Osteocyte (in vitro differentiated cells): Measurements from ENCODE around the gene TMPRSS7. TPM values are rescaled to one million over a fixed set of nuclear protein-coding genes. Genes with fewer than 3 reads are reported as not detected.

Experiments used
- DNase-seq: peaks from one replicate; pipeline ENCODE4 v3.0.0; 2021; ENCODE audit warnings: mixed read lengths; ENCODE audit not compliant: unreplicated experiment; ENCODE audit errors: extremely low spot score
- H3K27ac Mint-ChIP-seq: one replicate; pipeline ENCODE4 v1.8.0; 2021; ENCODE audit warnings: mild to moderate bottlenecking, mixed read lengths; ENCODE audit not compliant: unreplicated experiment
- H3K27me3 Mint-ChIP-seq: one replicate; pipeline ENCODE4 v1.8.0; 2021; ENCODE audit warnings: mixed read lengths; ENCODE audit not compliant: unreplicated experiment
- H3K36me3 Mint-ChIP-seq: one replicate; pipeline ENCODE4 v1.8.0; 2021; ENCODE audit warnings: mixed read lengths; ENCODE audit not compliant: unreplicated experiment
- H3K4me1 Mint-ChIP-seq: one replicate; pipeline ENCODE4 v1.8.0; 2021; ENCODE audit warnings: mixed read lengths; ENCODE audit not compliant: unreplicated experiment
- H3K4me3 Mint-ChIP-seq: one replicate; pipeline ENCODE4 v1.8.0; 2021; ENCODE audit warnings: mild to moderate bottlenecking, moderate library complexity, mixed read lengths; ENCODE audit not compliant: unreplicated experiment
- H3K9me3 Mint-ChIP-seq: one replicate; pipeline ENCODE4 v1.8.0; 2021; ENCODE audit warnings: mixed read lengths; ENCODE audit not compliant: unreplicated experiment
- CTCF ChIP-seq: fragments of 200-600 bp; sonication (generic); IDR thresholded peaks from 2 replicates; pipeline ENCODE4 v1.5.0; 2021; ENCODE audit warnings: antibody characterized with exemption, mild to moderate bottlenecking, moderate library complexity
- total RNA-seq: library from RNA; stranded (reverse); gene quantifications from 2 replicates; pipeline ENCODE4 v1.2.1, GENCODE V29; 2021

The TMPRSS7 gene
- total RNA-seq, 1 donor from 2014 or later = not detected

GRCh38 chr3:112097378-112097777 lies 62.8 kb downstream of the TMPRSS7 start:
- Mint-ChIP-seq H3K36me3 (peaks cover 2% of the 10 kb centered on the region), H3K4me1 (peaks cover 33% of the 10 kb centered on the region), H3K4me3 (no peak overlapping the region), H3K27me3 (no peaks in the 10 kb centered on the region), H3K27ac (peak overlapping the region; percentile 61), H3K9me3 (peaks cover 6% of the 10 kb centered on the region)
- DNase-seq = no peak
- TF ChIP-seq CTCF = no peak

- TF ChIP-seq CTCF = no peak
- H3K4me3 Mint-ChIP-seq = no peak overlapping the region
- no peaks in the 10 kb centered on the region for H3K9me3 Mint-ChIP-seq
- peaks cover 18% of the 10 kb centered on the region for H3K4me1 Mint-ChIP-seq
- no peaks in the 10 kb centered on the region for H3K27me3 Mint-ChIP-seq
- no peak for DNase-seq
- no peak overlapping the region for H3K27ac Mint-ChIP-seq
- H3K36me3 Mint-ChIP-seq = no peaks in the 10 kb centered on the region
Observed at GRCh38 chr3:112101916-112102315, 67.4 kb downstream of the TMPRSS7 start.

- Mint-ChIP-seq H3K9me3 (no peaks in the 10 kb centered on the region), H3K27ac (no peak overlapping the region)
Observed at GRCh38 chr3:112104774-112105173, 70.2 kb downstream of the TMPRSS7 start.

GRCh38 chr3:112109322-112109721 lies 74.8 kb downstream of the TMPRSS7 start:
- no peaks in the 10 kb centered on the region for H3K4me1 Mint-ChIP-seq
- no peak overlapping the region for H3K4me3 Mint-ChIP-seq
- no peak overlapping the region for H3K27ac Mint-ChIP-seq
- DNase-seq = no peak
- no peaks in the 10 kb centered on the region for H3K27me3 Mint-ChIP-seq
- no peaks in the 10 kb centered on the region for H3K9me3 Mint-ChIP-seq
- no peaks in the 10 kb centered on the region for H3K36me3 Mint-ChIP-seq
- TF ChIP-seq CTCF = no peak

More at GRCh38 chr3:112104774-112105173, 70.2 kb downstream of the TMPRSS7 start:
- DNase-seq = no peak
- TF ChIP-seq CTCF = no peak
- Mint-ChIP-seq H3K4me3 (no peak overlapping the region), H3K4me1 (peaks cover 4% of the 10 kb centered on the region), H3K36me3 (no peaks in the 10 kb centered on the region), H3K27me3 (no peaks in the 10 kb centered on the region)

- H3K4me1 Mint-ChIP-seq = peaks cover 9% of the 10 kb centered on the region
- H3K27me3 Mint-ChIP-seq = no peaks in the 10 kb centered on the region
- no peaks in the 10 kb centered on the region for H3K9me3 Mint-ChIP-seq
- peak; percentile 70 for TF ChIP-seq CTCF
- no peak for DNase-seq
- H3K4me3 Mint-ChIP-seq = no peak overlapping the region
- H3K27ac Mint-ChIP-seq = no peak overlapping the region
- H3K36me3 Mint-ChIP-seq = no peaks in the 10 kb centered on the region
Observed at GRCh38 chr3:112111785-112112402, 77.4 kb downstream of the TMPRSS7 start.
